IMR-90 (cell line): ENCODE measurements around the gene NRCAM. TPM values are rescaled to one million over a fixed set of nuclear protein-coding genes. Genes with fewer than 3 reads are reported as not detected.

ENCODE experiments used
- ATAC-seq: fragments of 200-7000 bp; cut with Tn5 transposase; 2 replicates; pipeline ENCODE4 v1.9.1; 2020; ENCODE audit warnings: low read depth, mild to moderate bottlenecking, moderate library complexity
- BruUV-seq: library from RNA; stranded (reverse); fragments of 400-500 nt; replicated peaks from 2 replicates; lab custom pipeline; 2021; lab: Mats Ljungman, UMichigan
- CTCF ChIA-PET: fragments of 300-600 bp; formaldehyde crosslinking; extraction: SDS; loops from one replicate; lab custom pipeline; 2021; ENCODE audit warnings: antibody characterized with exemption; lab: Yijun Ruan, JAX
- POLR2A ChIA-PET: fragments of 300-600 bp; sonication (Branson Sonifier 250); formaldehyde crosslinking; loops from one replicate; lab custom pipeline; 2022; ENCODE audit warnings: antibody characterized with exemption; ENCODE audit not compliant: unreplicated experiment; lab: Charles Lee
- DNase-seq: peaks from one replicate; pipeline ENCODE4 v3.0.0; 2013
- H2AFZ ChIP-seq: replicated peaks from 2 replicates; pipeline ENCODE3; 2013; ENCODE audit warnings: low read length, mild to moderate bottlenecking; ENCODE audit not compliant: poor library complexity
- H2AK5ac ChIP-seq: 2 replicates; pipeline ENCODE4 v1.6.1; 2013; ENCODE audit warnings: low read depth, low read length, inconsistent platforms
- H2AK9ac ChIP-seq: replicated peaks from 2 replicates; pipeline ENCODE3; 2013; ENCODE audit warnings: mild to moderate bottlenecking, low read depth, low read length, moderate library complexity; ENCODE audit not compliant: poor library complexity
- H2BK120ac ChIP-seq: 2 replicates; pipeline ENCODE4 v1.6.1; 2013; ENCODE audit warnings: low read depth, low read length, inconsistent platforms
- H2BK15ac ChIP-seq: 3 replicates; pipeline ENCODE4 v1.6.1; 2013; ENCODE audit warnings: low read depth, low read length, inconsistent platforms
- H2BK20ac ChIP-seq: 2 replicates; pipeline ENCODE4 v1.6.1; 2013; ENCODE audit warnings: low read depth, mild to moderate bottlenecking, inconsistent platforms, low read length, moderate library complexity
- H2BK5ac ChIP-seq: 2 replicates; pipeline ENCODE4 v1.6.1; 2013; ENCODE audit warnings: mild to moderate bottlenecking, low read depth, low read length, inconsistent platforms; ENCODE audit not compliant: poor library complexity, severe bottlenecking
- H3K14ac ChIP-seq: replicated peaks from 2 replicates; pipeline ENCODE4 v1.6.1; 2013; ENCODE audit warnings: low read depth, low read length, inconsistent platforms
- H3K18ac ChIP-seq: 2 replicates; pipeline ENCODE4 v1.6.1; 2013; ENCODE audit warnings: low read depth, low read length, control low read depth
- H3K23ac ChIP-seq: 2 replicates; pipeline ENCODE4 v1.6.1; 2013; ENCODE audit warnings: low read depth, low read length, inconsistent platforms
- H3K27ac ChIP-seq: 2 replicates; pipeline ENCODE4 v1.5.1; 2013; ENCODE audit warnings: mild to moderate bottlenecking, control low read depth, low read length; ENCODE audit not compliant: insufficient read depth
- H3K27me3 ChIP-seq: 2 replicates; pipeline ENCODE4 v1.6.1; 2013; ENCODE audit warnings: low read length; ENCODE audit not compliant: control insufficient read depth, insufficient read depth
- H3K36me3 ChIP-seq: 2 replicates; pipeline ENCODE4 v1.6.1; 2013; ENCODE audit warnings: low read length, mixed read lengths; ENCODE audit not compliant: control insufficient read depth, insufficient read depth
- H3K4ac ChIP-seq: 2 replicates; pipeline ENCODE4 v1.6.1; 2013; ENCODE audit warnings: low read depth, low read length, inconsistent platforms
- H3K4me1 ChIP-seq: 2 replicates; pipeline ENCODE4 v1.6.1; 2013; ENCODE audit warnings: low read length, mixed read lengths; ENCODE audit not compliant: control insufficient read depth, insufficient read depth
- H3K4me2 ChIP-seq: 2 replicates; pipeline ENCODE4 v1.6.1; 2013; ENCODE audit warnings: low read depth, mild to moderate bottlenecking, control low read depth, low read length, moderate library complexity
- H3K4me3 ChIP-seq: 2 replicates; pipeline ENCODE4 v1.5.1; 2013; ENCODE audit warnings: low read depth, mild to moderate bottlenecking, control low read depth, low read length, moderate library complexity; ENCODE audit not compliant: insufficient read depth
- H3K56ac ChIP-seq: 2 replicates; pipeline ENCODE4 v1.6.1; 2013; ENCODE audit warnings: low read length, inconsistent platforms; ENCODE audit not compliant: insufficient read depth; ENCODE audit errors: extremely low read depth
- H3K79me1 ChIP-seq, 2 experiments: 2 replicates each; pipeline ENCODE4 v1.6.1; 2013; ENCODE audit warnings: low read length in 2 of 2, inconsistent platforms in 1 of 2, low read depth in 1 of 2
- H3K9ac ChIP-seq: 2 replicates; pipeline ENCODE4 v1.6.1; 2013; ENCODE audit warnings: low read depth, low read length, control low read depth
- H3K9me1 ChIP-seq: 2 replicates; pipeline ENCODE4 v1.6.1; 2013; ENCODE audit warnings: low read length, inconsistent platforms; ENCODE audit not compliant: insufficient read depth
- H3K9me3 ChIP-seq: 2 replicates; pipeline ENCODE4 v1.6.1; 2013; ENCODE audit warnings: low read length; ENCODE audit not compliant: control insufficient read depth, insufficient read depth
- H4K20me1 ChIP-seq: 2 replicates; pipeline ENCODE4 v1.6.1; 2013; ENCODE audit warnings: low read length, inconsistent platforms; ENCODE audit not compliant: insufficient read depth
- H4K5ac ChIP-seq: 2 replicates; pipeline ENCODE4 v1.6.1; 2013; ENCODE audit warnings: mild to moderate bottlenecking, low read depth, low read length, control low read depth
- H4K8ac ChIP-seq, 2 experiments: 2 replicates each; pipeline ENCODE4 v1.6.1; 2013; ENCODE audit warnings: low read depth in 2 of 2, low read length in 2 of 2, control low read depth in 1 of 2, inconsistent platforms in 1 of 2
- H4K91ac ChIP-seq: 2 replicates; pipeline ENCODE4 v1.6.1; 2013; ENCODE audit warnings: low read depth, low read length, inconsistent platforms; ENCODE audit not compliant: insufficient read depth
- BHLHE40 ChIP-seq: fragments of 150-350 bp; IDR thresholded peaks from 2 replicates; pipeline ENCODE4 v1.6.1; 2016; ENCODE audit warnings: mild to moderate bottlenecking, low read depth, low read length
- CEBPB ChIP-seq: IDR thresholded peaks from 2 replicates; pipeline ENCODE4 v1.6.1; 2012; ENCODE audit warnings: low read depth, low read length, improper control_type of control experiment
- CHD1 ChIP-seq: IDR thresholded peaks from 2 replicates; pipeline ENCODE4 v1.6.1; 2012; ENCODE audit warnings: low read depth, low read length, improper control_type of control experiment
- ELK1 ChIP-seq: fragments of 150-350 bp; IDR thresholded peaks from 2 replicates; pipeline ENCODE4 v1.6.1; 2016; ENCODE audit warnings: low read depth, mild to moderate bottlenecking, low read length, moderate library complexity, borderline replicate concordance
- FOS ChIP-seq: fragments of 150-350 bp; IDR thresholded peaks from 2 replicates; pipeline ENCODE4 v1.6.1; 2016; ENCODE audit warnings: low read depth, low read length
- MAZ ChIP-seq: IDR thresholded peaks from 2 replicates; pipeline ENCODE4 v1.6.1; 2012; ENCODE audit warnings: low read depth, mild to moderate bottlenecking, low read length, improper control_type of control experiment, moderate library complexity, borderline replicate concordance
- MXI1 ChIP-seq: IDR thresholded peaks from 2 replicates; pipeline ENCODE4 v1.6.1; 2012; ENCODE audit warnings: low read depth, mild to moderate bottlenecking, low read length, moderate library complexity, borderline replicate concordance
- NFE2L2 ChIP-seq: fragments of 150-350 bp; IDR thresholded peaks from 2 replicates; pipeline ENCODE4 v1.6.1; 2016; ENCODE audit warnings: low read depth, mild to moderate bottlenecking, low read length
- RCOR1 ChIP-seq: IDR thresholded peaks from 2 replicates; pipeline ENCODE4 v1.6.1; 2012; ENCODE audit warnings: mild to moderate bottlenecking, low read length, improper control_type of control experiment; ENCODE audit not compliant: insufficient replicate concordance
- RFX5 ChIP-seq: IDR thresholded peaks from 2 replicates; pipeline ENCODE4 v1.8.0; 2012; ENCODE audit warnings: low read depth, mild to moderate bottlenecking, low read length, moderate library complexity
- SMC3 ChIP-seq: fragments of 150-350 bp; IDR thresholded peaks from 2 replicates; pipeline ENCODE4 v1.6.1; 2016; ENCODE audit warnings: low read depth, mild to moderate bottlenecking, antibody characterized with exemption, low read length, moderate library complexity
- whole genome bisulfite sequencing, 2 experiments: methylation state at CpG; one replicate each; pipeline versions ENCODE4 v1.1.5 to v1.1.7; 2013; ENCODE audit warnings: missing lambda C conversion rate in 2 of 2; ENCODE audit not compliant: insufficient read length in 1 of 2; ENCODE audit errors: extremely low coverage in 2 of 2; 5-methylcytosine and 5-hydroxymethylcytosine counted together
- dilution Hi-C: fragments of 300-500 bp; cut with HindIII; formaldehyde crosslinking; loops from one replicate; pipeline ENCODE4 v1.14.3; 2018; ENCODE audit warnings: low sequenced_read_pairs; ENCODE audit not compliant: unreplicated experiment
- in situ Hi-C: fragments of 300-500 bp; cut with MboI; formaldehyde crosslinking; loops from 3 replicates; pipeline ENCODE4 v1.14.3; 2019; ENCODE audit warnings: low sequenced_read_pairs, inconsistent platforms, mixed read lengths
- intact Hi-C: fragments of 100-400 bp; cut with micrococcal nuclease; formaldehyde crosslinking; loops from 2 replicates; pipeline ENCODE4 v1.10.0; 2022
- polyA plus RNA-seq, 3 experiments: library from polyadenylated mRNA; depleted of rRNA; stranded (reverse); fragments of >200 nt; gene quantifications; 2 replicates each; pipeline ENCODE4 v1.2.3, GENCODE V29; 2012; ENCODE audit warnings: low replicate concordance in 1 of 3
- total RNA-seq: library from RNA; depleted of rRNA; stranded (reverse); fragments of >200 nt; gene quantifications from 2 replicates; pipeline ENCODE4 v1.2.3, GENCODE V29; 2012
- TF ChIP-seq, protein P1 (sequence below): fragments of 150-350 bp; IDR thresholded peaks from 2 replicates; pipeline ENCODE4 v1.6.1; 2017; ENCODE audit warnings: mild to moderate bottlenecking, antibody characterized with exemption, low read length, low read depth
- TF ChIP-seq, protein P2 (sequence below): conservative IDR thresholded peaks from 2 replicates; pipeline ENCODE4 v1.5.1; 2012; ENCODE audit warnings: mild to moderate bottlenecking, low read depth, low read length, improper control_type of control experiment

NRCAM gene
- total and polyA plus RNA-seq, 2 of the 4 experiments (the other 2 are of a cell fraction), result 0.46 to 1.1 TPM

- H4K91ac ChIP-seq, result no peak overlapping the region
- no peak overlapping the region for H3K4me3 ChIP-seq
- no peaks in the 10 kb centered on the region for H3K9me3 ChIP-seq
- H3K9ac ChIP-seq, result no peak overlapping the region
- TF ChIP-seq CEBPB (no peak), FOS (no peak), BHLHE40 (no peak), SMC3 (no peak), MAZ (no peak), CHD1 (no peak), RFX5 (no peak), NFE2L2 (no peak), RCOR1 (no peak), ELK1 (no peak), MXI1 (no peak)
- TF ChIP-seq, protein P1, sequence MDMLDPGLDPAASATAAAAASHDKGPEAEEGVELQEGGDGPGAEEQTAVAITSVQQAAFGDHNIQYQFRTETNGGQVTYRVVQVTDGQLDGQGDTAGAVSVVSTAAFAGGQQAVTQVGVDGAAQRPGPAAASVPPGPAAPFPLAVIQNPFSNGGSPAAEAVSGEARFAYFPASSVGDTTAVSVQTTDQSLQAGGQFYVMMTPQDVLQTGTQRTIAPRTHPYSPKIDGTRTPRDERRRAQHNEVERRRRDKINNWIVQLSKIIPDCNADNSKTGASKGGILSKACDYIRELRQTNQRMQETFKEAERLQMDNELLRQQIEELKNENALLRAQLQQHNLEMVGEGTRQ, result no peak
- TF ChIP-seq, protein P2, sequence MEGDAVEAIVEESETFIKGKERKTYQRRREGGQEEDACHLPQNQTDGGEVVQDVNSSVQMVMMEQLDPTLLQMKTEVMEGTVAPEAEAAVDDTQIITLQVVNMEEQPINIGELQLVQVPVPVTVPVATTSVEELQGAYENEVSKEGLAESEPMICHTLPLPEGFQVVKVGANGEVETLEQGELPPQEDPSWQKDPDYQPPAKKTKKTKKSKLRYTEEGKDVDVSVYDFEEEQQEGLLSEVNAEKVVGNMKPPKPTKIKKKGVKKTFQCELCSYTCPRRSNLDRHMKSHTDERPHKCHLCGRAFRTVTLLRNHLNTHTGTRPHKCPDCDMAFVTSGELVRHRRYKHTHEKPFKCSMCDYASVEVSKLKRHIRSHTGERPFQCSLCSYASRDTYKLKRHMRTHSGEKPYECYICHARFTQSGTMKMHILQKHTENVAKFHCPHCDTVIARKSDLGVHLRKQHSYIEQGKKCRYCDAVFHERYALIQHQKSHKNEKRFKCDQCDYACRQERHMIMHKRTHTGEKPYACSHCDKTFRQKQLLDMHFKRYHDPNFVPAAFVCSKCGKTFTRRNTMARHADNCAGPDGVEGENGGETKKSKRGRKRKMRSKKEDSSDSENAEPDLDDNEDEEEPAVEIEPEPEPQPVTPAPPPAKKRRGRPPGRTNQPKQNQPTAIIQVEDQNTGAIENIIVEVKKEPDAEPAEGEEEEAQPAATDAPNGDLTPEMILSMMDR, result no peak
- no peak overlapping the region for H3K23ac ChIP-seq
- intact Hi-C loops, result no loop called here
- no peak overlapping the region for H2BK120ac ChIP-seq
- no peak overlapping the region for H3K18ac ChIP-seq
- CTCF ChIA-PET, result no interaction called here
- no peaks in the 10 kb centered on the region for H3K36me3 ChIP-seq
- H4K5ac ChIP-seq, result no peak overlapping the region
- no peaks in the 10 kb centered on the region for H4K20me1 ChIP-seq
- H2BK20ac ChIP-seq, result no peak overlapping the region
- no CpG with 5 or more reads among the region's 2 CpGs for WGBS, 2 experiments
- ATAC-seq, result no peak
- no peaks in the 10 kb centered on the region for H3K27me3 ChIP-seq
- H2AK5ac ChIP-seq, result no peak overlapping the region
- POLR2A ChIA-PET, result no interaction called here
- no peaks in the 10 kb centered on the region for H3K9me1 ChIP-seq
- dilution Hi-C loops, result no loop called here
- H2BK5ac ChIP-seq, result no peak overlapping the region
- DNase-seq, result no peak
- H3K4me1 ChIP-seq, result no peaks in the 10 kb centered on the region
- no peak overlapping the region for H2AK9ac ChIP-seq
- no peak overlapping the region for H3K56ac ChIP-seq
- no peak overlapping the region for H2AFZ ChIP-seq
- no peak overlapping the region for H2BK15ac ChIP-seq
- no peak overlapping the region for H3K27ac ChIP-seq
- no TSS peak for BruUV-seq
- no peak overlapping the region for H3K4ac ChIP-seq
- no peak overlapping the region for H3K4me2 ChIP-seq
- H3K14ac ChIP-seq, result no peak overlapping the region
- in situ Hi-C loops, result no loop called here
- H4K8ac ChIP-seq, result no peak overlapping the region
- no peaks in the 10 kb centered on the region for H3K79me1 ChIP-seq
Observed at GRCh38 chr7:108308903-108309302, 147.3 kb downstream of the NRCAM start.
